Measurements from ENCODE around the gene HOXA13. TPM values are rescaled to one million over a fixed set of nuclear protein-coding genes. Genes with fewer than 3 reads are reported as not detected.
A peak's percentile ranks its signal among the peaks of the same experiment; 100 is the strongest.

Gene HOXA13
- polyA plus RNA-seq, 1 donor from 2014 or later: not detected

DNA sequence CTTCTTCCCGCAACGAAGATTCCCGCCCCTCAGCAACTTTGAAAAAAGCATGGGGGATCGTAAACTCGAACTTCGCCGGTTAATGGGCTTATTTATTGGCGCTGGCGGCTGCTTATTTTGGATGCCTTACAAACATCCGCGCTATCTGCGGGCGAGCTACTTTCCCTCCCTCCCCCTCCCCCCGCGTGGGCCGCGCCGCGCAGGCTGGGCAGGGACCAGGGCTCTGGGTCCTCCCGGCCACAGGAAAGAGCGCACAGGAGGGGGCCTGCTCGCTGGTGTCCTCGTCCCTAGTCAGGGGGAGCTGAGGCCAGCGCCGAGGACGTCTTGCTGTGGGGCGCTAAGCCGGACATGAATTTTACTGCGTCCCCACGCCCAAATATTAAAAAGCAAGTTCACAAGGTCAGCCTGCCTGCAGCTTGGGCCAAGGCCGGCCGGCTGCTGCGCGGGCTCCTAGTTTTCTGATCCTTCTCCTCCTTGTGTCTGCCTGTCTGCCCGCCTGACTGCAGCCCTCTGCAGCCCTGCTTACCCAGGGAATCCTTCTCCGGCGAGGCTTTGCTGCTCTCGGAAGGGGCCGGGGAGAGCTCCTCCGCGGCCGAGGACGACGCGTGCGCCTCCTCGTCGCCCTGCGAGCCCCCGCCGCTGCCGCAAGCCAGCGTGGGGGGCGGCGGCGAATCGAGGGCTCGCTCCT lies 26.9 kb downstream of the HOXA13 start:
- Histone ChIP-seq H3K4me3 (ENCODE audit: low read length) (peak overlapping the region; percentile 52), H3K27ac (ENCODE audit: low read length) (no peak overlapping the region), H3K79me2 (replicated peaks; ENCODE audit: insufficient read depth, low read length) (no peaks in the 10 kb centered on the region), H3F3A (ENCODE audit: insufficient read depth, low read length, poor library complexity, severe bottlenecking) (no peaks in the 10 kb centered on the region), H3K36me3 (ENCODE audit: insufficient read depth, low read length) (no peaks in the 10 kb centered on the region), H3K9ac (ENCODE audit: low read length) (no peak overlapping the region), H3K9me3 (ENCODE audit: low read length) (peaks cover 7% of the 10 kb centered on the region), H3K4me2 (ENCODE audit: low read length) (no peak overlapping the region), H3K27me3 (ENCODE audit: insufficient read depth, low read depth, low read length) (peaks cover 100% of the 10 kb centered on the region), H4K20me1 (ENCODE audit: insufficient read depth) (no peaks in the 10 kb centered on the region), H2AFZ (ENCODE audit: low read depth, low read length) (no peak overlapping the region), H3K9me2 (ENCODE audit: insufficient read depth, low read length) (no peaks in the 10 kb centered on the region)
- peak; percentile 10 for TF ChIP-seq EZH2 (IDR thresholded peaks at IDR 0.05; ENCODE audit: borderline replicate concordance, insufficient read depth, low read length, poor library complexity, severe bottlenecking)
- no peak for TF ChIP-seq POLR2AphosphoS5 (IDR thresholded peaks at IDR 0.05)

DNA sequence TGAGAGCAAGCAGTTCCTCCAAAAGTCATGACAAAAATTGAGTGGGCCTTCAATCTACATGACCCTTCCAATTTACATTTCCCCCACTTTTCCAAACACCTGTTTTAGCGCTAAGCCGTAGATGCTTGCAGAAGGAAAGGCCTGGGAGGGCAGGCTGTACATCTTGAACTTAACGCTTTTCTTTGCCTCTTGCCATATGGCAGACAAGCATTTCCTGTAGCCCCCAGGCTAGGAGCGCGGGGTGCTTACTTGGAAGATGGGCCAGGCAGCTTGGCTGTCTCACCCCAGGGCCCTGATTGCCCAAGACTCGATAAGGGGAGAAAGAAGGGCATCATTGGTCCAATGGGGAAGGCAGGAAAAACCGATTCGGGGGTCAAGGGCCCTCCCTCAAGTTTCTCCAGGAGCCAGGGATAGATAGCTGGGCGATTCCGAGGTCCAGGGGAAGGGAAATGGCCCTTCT lies 27.5 kb downstream of the HOXA13 start:
- Histone ChIP-seq H3K9me2 (ENCODE audit: insufficient read depth, low read length) (no peaks in the 10 kb centered on the region), H4K20me1 (ENCODE audit: insufficient read depth) (no peaks in the 10 kb centered on the region), H3K27ac (ENCODE audit: low read length) (no peak overlapping the region), H3K36me3 (ENCODE audit: insufficient read depth, low read length) (no peaks in the 10 kb centered on the region), H3F3A (ENCODE audit: insufficient read depth, low read length, poor library complexity, severe bottlenecking) (no peaks in the 10 kb centered on the region), H3K9ac (ENCODE audit: low read length) (no peak overlapping the region), H2AFZ (ENCODE audit: low read depth, low read length) (no peak overlapping the region), H3K4me2 (ENCODE audit: low read length) (no peak overlapping the region), H3K27me3 (ENCODE audit: insufficient read depth, low read depth, low read length) (peaks cover 100% of the 10 kb centered on the region), H3K79me2 (replicated peaks; ENCODE audit: insufficient read depth, low read length) (no peaks in the 10 kb centered on the region), H3K9me3 (ENCODE audit: low read length) (peaks cover 7% of the 10 kb centered on the region), H3K4me3 (ENCODE audit: low read length) (no peak overlapping the region)
- TF ChIP-seq EP300 (conservative IDR thresholded peaks at IDR 0.05; ENCODE audit: poor library complexity, severe bottlenecking) (no peak), RAD21 (conservative IDR thresholded peaks at IDR 0.05) (no peak), MXI1 (conservative IDR thresholded peaks at IDR 0.05; ENCODE audit: poor library complexity, severe bottlenecking) (no peak), TAF1 (IDR thresholded peaks at IDR 0.05; ENCODE audit: low read depth) (no peak), SMC3 (conservative IDR thresholded peaks at IDR 0.05; ENCODE audit: poor library complexity) (no peak), EZH2 (IDR thresholded peaks at IDR 0.05; ENCODE audit: borderline replicate concordance, insufficient read depth, low read length, poor library complexity, severe bottlenecking) (no peak)
- TF ChIP-seq, protein P1, sequence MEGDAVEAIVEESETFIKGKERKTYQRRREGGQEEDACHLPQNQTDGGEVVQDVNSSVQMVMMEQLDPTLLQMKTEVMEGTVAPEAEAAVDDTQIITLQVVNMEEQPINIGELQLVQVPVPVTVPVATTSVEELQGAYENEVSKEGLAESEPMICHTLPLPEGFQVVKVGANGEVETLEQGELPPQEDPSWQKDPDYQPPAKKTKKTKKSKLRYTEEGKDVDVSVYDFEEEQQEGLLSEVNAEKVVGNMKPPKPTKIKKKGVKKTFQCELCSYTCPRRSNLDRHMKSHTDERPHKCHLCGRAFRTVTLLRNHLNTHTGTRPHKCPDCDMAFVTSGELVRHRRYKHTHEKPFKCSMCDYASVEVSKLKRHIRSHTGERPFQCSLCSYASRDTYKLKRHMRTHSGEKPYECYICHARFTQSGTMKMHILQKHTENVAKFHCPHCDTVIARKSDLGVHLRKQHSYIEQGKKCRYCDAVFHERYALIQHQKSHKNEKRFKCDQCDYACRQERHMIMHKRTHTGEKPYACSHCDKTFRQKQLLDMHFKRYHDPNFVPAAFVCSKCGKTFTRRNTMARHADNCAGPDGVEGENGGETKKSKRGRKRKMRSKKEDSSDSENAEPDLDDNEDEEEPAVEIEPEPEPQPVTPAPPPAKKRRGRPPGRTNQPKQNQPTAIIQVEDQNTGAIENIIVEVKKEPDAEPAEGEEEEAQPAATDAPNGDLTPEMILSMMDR (IDR thresholded peaks at IDR 0.05; ENCODE audit: poor library complexity, severe bottlenecking): no peak
- TF ChIP-seq, protein P2, sequence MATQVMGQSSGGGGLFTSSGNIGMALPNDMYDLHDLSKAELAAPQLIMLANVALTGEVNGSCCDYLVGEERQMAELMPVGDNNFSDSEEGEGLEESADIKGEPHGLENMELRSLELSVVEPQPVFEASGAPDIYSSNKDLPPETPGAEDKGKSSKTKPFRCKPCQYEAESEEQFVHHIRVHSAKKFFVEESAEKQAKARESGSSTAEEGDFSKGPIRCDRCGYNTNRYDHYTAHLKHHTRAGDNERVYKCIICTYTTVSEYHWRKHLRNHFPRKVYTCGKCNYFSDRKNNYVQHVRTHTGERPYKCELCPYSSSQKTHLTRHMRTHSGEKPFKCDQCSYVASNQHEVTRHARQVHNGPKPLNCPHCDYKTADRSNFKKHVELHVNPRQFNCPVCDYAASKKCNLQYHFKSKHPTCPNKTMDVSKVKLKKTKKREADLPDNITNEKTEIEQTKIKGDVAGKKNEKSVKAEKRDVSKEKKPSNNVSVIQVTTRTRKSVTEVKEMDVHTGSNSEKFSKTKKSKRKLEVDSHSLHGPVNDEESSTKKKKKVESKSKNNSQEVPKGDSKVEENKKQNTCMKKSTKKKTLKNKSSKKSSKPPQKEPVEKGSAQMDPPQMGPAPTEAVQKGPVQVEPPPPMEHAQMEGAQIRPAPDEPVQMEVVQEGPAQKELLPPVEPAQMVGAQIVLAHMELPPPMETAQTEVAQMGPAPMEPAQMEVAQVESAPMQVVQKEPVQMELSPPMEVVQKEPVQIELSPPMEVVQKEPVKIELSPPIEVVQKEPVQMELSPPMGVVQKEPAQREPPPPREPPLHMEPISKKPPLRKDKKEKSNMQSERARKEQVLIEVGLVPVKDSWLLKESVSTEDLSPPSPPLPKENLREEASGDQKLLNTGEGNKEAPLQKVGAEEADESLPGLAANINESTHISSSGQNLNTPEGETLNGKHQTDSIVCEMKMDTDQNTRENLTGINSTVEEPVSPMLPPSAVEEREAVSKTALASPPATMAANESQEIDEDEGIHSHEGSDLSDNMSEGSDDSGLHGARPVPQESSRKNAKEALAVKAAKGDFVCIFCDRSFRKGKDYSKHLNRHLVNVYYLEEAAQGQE (IDR thresholded peaks at IDR 0.05; ENCODE audit: borderline replicate concordance): no peak

All from neural cell (in vitro differentiated cells).